Type B pancreatic cell (in vitro differentiated cells): ENCODE results near the gene COL5A1. TPM values are rescaled to one million over a fixed set of nuclear protein-coding genes. Genes with fewer than 3 reads are reported as not detected.

ENCODE experiments used
- DNase-seq: peaks from one replicate; pipeline ENCODE4 v3.0.0; 2021; ENCODE audit warnings: mixed read lengths; ENCODE audit not compliant: unreplicated experiment; ENCODE audit errors: extremely low spot score
- H3K27ac Mint-ChIP-seq: 2 replicates; pipeline ENCODE4 v1.8.0; 2021; ENCODE audit warnings: mild to moderate bottlenecking, mixed read lengths
- H3K27me3 Mint-ChIP-seq: 2 replicates; pipeline ENCODE4 v1.8.0; 2021; ENCODE audit warnings: mixed read lengths
- H3K36me3 Mint-ChIP-seq: 2 replicates; pipeline ENCODE4 v1.8.0; 2021; ENCODE audit warnings: mixed read lengths
- H3K4me1 Mint-ChIP-seq: one replicate; pipeline ENCODE4 v1.8.0; 2021; ENCODE audit warnings: mixed read lengths; ENCODE audit not compliant: unreplicated experiment
- H3K4me3 Mint-ChIP-seq: 2 replicates; pipeline ENCODE4 v1.8.0; 2021; ENCODE audit warnings: mild to moderate bottlenecking, mixed read lengths
- H3K9me3 Mint-ChIP-seq: 2 replicates; pipeline ENCODE4 v1.8.0; 2021; ENCODE audit warnings: mixed read lengths
- CTCF ChIP-seq: fragments of 200-600 bp; sonication (generic); conservative IDR thresholded peaks from 2 replicates; pipeline ENCODE4 v1.5.0; 2021; ENCODE audit warnings: antibody characterized with exemption, mild to moderate bottlenecking
- total RNA-seq: library from RNA; stranded (reverse); gene quantifications from 2 replicates; pipeline ENCODE4 v1.2.1, GENCODE V29; 2021; ENCODE audit warnings: low replicate concordance

COL5A1 gene
- total RNA-seq, 1 donor from 2014 or later = 112 TPM

- Mint-ChIP-seq H3K4me1 (peaks cover 13% of the 10 kb centered on the region), H3K4me3 (no peak overlapping the region), H3K27me3 (peaks cover 5% of the 10 kb centered on the region), H3K9me3 (peaks cover 4% of the 10 kb centered on the region), H3K36me3 (no peaks in the 10 kb centered on the region), H3K27ac (no peak overlapping the region)
- DNase-seq = no peak
- TF ChIP-seq CTCF = no peak
These were observed 41.2 kb upstream of the COL5A1 start for GRCh38 chr9:134600371-134600770.

GRCh38 chr9:134600836-134601638, 40.6 kb upstream of the COL5A1 start:
- Mint-ChIP-seq H3K4me3 (no peak overlapping the region), H3K9me3 (no peaks in the 10 kb centered on the region), H3K4me1 (peaks cover 13% of the 10 kb centered on the region), H3K27ac (no peak overlapping the region), H3K36me3 (no peaks in the 10 kb centered on the region), H3K27me3 (peaks cover 3% of the 10 kb centered on the region)
- peak; percentile 63 for DNase-seq
- TF ChIP-seq CTCF = no peak

GRCh38 chr9:134601764-134602163, 39.8 kb upstream of the COL5A1 start:
- DNase-seq = peak; percentile 59
- H3K27ac Mint-ChIP-seq = no peak overlapping the region

GRCh38 chr9:134602547-134603362, 38.8 kb upstream of the COL5A1 start:
- no peaks in the 10 kb centered on the region for H3K36me3 Mint-ChIP-seq
- H3K27me3 Mint-ChIP-seq = peaks cover 3% of the 10 kb centered on the region
- H3K9me3 Mint-ChIP-seq = no peaks in the 10 kb centered on the region
- H3K4me1 Mint-ChIP-seq = peaks cover 13% of the 10 kb centered on the region
- TF ChIP-seq CTCF = no peak
- peak overlapping the region; percentile 12 for H3K27ac Mint-ChIP-seq
- peak overlapping the region; percentile 31 for H3K4me3 Mint-ChIP-seq
- peak; percentile 70 for DNase-seq

More at GRCh38 chr9:134601764-134602163, 39.8 kb upstream of the COL5A1 start:
- Mint-ChIP-seq H3K9me3 (no peaks in the 10 kb centered on the region), H3K27me3 (peaks cover 3% of the 10 kb centered on the region), H3K4me1 (peaks cover 13% of the 10 kb centered on the region), H3K4me3 (peak overlapping the region; percentile 29), H3K36me3 (no peaks in the 10 kb centered on the region)
- no peak for TF ChIP-seq CTCF

DNA sequence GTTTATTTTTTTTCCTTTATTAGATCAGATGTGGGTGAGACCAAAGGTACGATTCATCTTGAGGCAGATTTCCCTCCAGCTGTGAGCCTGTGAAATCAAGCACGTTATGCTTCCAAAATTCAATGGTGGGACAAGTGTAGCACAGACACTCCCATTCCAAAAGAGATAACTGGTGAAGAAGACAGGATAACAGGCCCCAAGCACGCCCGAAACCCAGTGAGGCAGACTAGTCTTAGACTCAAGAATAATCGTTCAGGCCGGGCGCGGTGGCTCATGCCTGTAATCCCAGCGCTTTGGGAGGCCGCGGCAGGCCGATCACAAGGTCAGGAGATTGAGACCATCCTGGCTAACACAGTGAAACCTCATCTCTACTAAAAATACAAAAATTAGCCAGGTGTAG, 36.8 kb upstream of the COL5A1 start:
- H3K9me3 Mint-ChIP-seq = peaks cover 5% of the 10 kb centered on the region
- no peak for TF ChIP-seq CTCF
- DNase-seq = no peak
- H3K36me3 Mint-ChIP-seq = no peaks in the 10 kb centered on the region
- H3K27me3 Mint-ChIP-seq = peaks cover 7% of the 10 kb centered on the region
- no peak overlapping the region for H3K27ac Mint-ChIP-seq
- H3K4me3 Mint-ChIP-seq = no peak overlapping the region
- peaks cover 18% of the 10 kb centered on the region for H3K4me1 Mint-ChIP-seq
